Duodenal mucosa (tissue), 2 donors: ENCODE measurements around the gene NXNL2.

Experiments used
- H3K27ac ChIP-seq: one replicate; pipeline ENCODE4 v1.7.0; 2013; ENCODE audit warnings: low read depth, low read length
- H3K27me3 ChIP-seq, 2 donors: one replicate each; pipeline ENCODE4 v1.7.0; 2013; ENCODE audit warnings: low read length in 2 of 2, control low read depth in 1 of 2; ENCODE audit not compliant: insufficient read depth in 2 of 2, control insufficient read depth in 1 of 2
- H3K36me3 ChIP-seq, 2 donors: one replicate each; pipeline ENCODE4 v1.7.0; 2013; ENCODE audit warnings: low read length in 2 of 2, control low read depth in 1 of 2; ENCODE audit not compliant: insufficient read depth in 2 of 2, control insufficient read depth in 1 of 2
- H3K4me1 ChIP-seq, 2 donors: one replicate each; pipeline ENCODE4 v1.7.0; 2013; ENCODE audit warnings: low read length in 2 of 2, control low read depth in 1 of 2; ENCODE audit not compliant: insufficient read depth in 2 of 2, control insufficient read depth in 1 of 2
- H3K4me3 ChIP-seq, 2 donors: one replicate each; pipeline ENCODE4 v1.7.0; 2013; ENCODE audit warnings: low read length in 2 of 2, low read depth in 1 of 2
- H3K9ac ChIP-seq, 2 donors: one replicate each; pipeline ENCODE4 v1.7.0; 2013; ENCODE audit warnings: low read length in 2 of 2, low read depth in 1 of 2
- H3K9me3 ChIP-seq, 2 donors: one replicate each; pipeline ENCODE4 v1.7.0; 2013; ENCODE audit warnings: low read length in 2 of 2, control low read depth in 1 of 2; ENCODE audit not compliant: control insufficient read depth in 1 of 2

NXNL2 gene

DNA sequence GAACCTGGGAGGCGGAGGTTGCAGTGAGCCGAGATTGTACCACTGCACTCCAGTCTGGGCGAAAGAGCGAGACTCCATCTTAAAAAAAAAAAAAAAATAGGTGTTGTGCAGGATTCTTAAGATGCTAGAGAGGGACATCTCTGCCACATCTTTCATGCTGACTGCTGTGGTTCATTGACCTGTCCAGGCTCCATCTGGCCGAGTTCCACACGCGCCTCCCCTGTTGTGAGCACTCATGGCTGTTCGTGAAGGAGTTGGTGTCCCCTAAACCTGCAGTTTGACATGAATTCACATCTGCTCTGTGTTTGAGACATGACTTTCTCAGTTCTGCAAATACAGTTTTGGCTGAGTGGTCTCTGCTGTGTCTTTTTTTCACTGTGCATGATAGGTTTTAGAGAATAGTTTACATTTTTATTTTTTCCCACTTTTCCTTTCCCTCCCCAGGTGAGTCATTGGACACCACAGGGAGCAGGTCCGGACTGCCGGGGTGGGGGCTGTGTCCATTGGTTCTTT is 5.3 kb downstream of the NXNL2 start:
- H3K9me3 ChIP-seq: no peaks in the 10 kb centered on the region
- H3K27me3 ChIP-seq: peaks cover 24 to 36% of the 10 kb centered on the region in 2 donors
- no peak overlapping the region for H3K9ac ChIP-seq
- H3K4me1 ChIP-seq: peaks cover 9 to 10% of the 10 kb centered on the region in 2 donors
- H3K4me3 ChIP-seq: no peak overlapping the region
- H3K27ac ChIP-seq: no peak overlapping the region
- no peaks in the 10 kb centered on the region for H3K36me3 ChIP-seq

GRCh38 chr9:88544245-88544644 is 9.3 kb downstream of the NXNL2 start:
- Histone ChIP-seq H3K27me3 (peaks cover 2 to 5% of the 10 kb centered on the region in 2 donors), H3K4me3 (no peak overlapping the region), H3K27ac (no peak overlapping the region), H3K9me3 (peaks cover 0 to 3% of the 10 kb centered on the region in 2 donors), H3K4me1 (peaks cover 0 to 4% of the 10 kb centered on the region in 2 donors), H3K36me3 (no peaks in the 10 kb centered on the region), H3K9ac (no peak overlapping the region)

DNA sequence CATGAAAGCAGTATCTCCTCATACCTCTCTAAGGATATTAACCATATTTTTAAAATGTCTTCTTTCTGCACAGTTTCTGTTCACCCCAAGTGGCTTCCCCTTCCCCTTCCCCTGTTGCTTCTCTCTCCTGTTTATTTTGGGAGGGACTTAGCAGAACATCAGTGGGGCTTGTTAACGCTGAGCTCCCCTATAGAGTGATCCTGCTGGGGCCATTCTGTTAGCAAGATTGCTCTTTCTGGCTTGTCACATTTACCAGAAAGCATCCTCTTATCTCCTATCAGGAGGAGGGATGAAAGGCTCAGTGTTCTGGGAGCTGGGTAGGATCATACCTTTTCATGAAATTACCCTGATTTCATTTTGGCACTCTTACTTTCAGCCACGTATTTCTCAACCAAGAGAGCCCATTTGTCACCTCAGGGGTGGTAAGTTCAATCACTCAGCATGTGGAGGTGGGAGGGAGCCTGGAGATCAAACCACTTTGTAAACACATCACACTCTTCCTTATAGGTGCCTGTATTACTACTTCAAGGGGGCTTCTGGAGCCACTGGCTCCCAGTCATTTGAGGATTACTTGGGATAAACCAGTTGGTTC is 16.7 kb downstream of the NXNL2 start:
- H3K4me3 ChIP-seq: no peak overlapping the region
- H3K9me3 ChIP-seq: peaks cover 0 to 3% of the 10 kb centered on the region in 2 donors
- H3K27ac ChIP-seq: no peak overlapping the region
- no peaks in the 10 kb centered on the region for H3K36me3 ChIP-seq
- H3K9ac ChIP-seq: no peak overlapping the region
- H3K27me3 ChIP-seq: no peaks in the 10 kb centered on the region
- H3K4me1 ChIP-seq: no peaks in the 10 kb centered on the region

GRCh38 chr9:88553350-88553749 is 18.4 kb downstream of the NXNL2 start:
- Histone ChIP-seq H3K9ac (no peak overlapping the region), H3K27ac (no peak overlapping the region)

GRCh38 chr9:88555268-88555980 is 20.4 kb downstream of the NXNL2 start:
- H3K27me3 ChIP-seq: no peaks in the 10 kb centered on the region
- no peak overlapping the region for H3K4me3 ChIP-seq
- no peaks in the 10 kb centered on the region for H3K9me3 ChIP-seq
- H3K27ac ChIP-seq: no peak overlapping the region
- no peaks in the 10 kb centered on the region for H3K4me1 ChIP-seq
- no peak overlapping the region for H3K9ac ChIP-seq
- H3K36me3 ChIP-seq: no peaks in the 10 kb centered on the region

More at GRCh38 chr9:88553350-88553749, 18.4 kb downstream of the NXNL2 start:
- Histone ChIP-seq H3K4me1 (no peaks in the 10 kb centered on the region), H3K27me3 (no peaks in the 10 kb centered on the region), H3K9me3 (peaks cover 0 to 3% of the 10 kb centered on the region in 2 donors), H3K36me3 (no peaks in the 10 kb centered on the region), H3K4me3 (no peak overlapping the region)

DNA sequence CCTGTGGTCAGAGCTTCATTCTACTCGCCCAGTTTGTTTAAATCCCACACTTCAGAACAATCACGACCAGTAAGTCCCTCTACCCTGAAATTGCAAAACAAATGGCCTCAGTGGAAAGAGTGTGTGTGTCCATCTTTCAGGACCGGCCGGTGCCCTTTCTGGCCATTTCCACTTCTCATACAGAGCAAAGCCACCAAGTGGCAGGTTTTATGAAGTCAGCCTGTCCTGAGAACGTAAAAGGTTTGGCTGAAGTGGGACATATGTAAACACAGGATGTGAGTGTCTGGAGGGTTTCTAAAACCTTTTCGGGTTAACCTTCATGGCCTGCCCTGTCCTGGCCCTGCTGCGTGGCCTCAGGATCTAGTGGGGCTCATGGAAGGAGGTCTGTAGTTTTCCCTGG is 24.7 kb downstream of the NXNL2 start:
- Histone ChIP-seq H3K36me3 (no peaks in the 10 kb centered on the region), H3K9me3 (no peaks in the 10 kb centered on the region), H3K4me1 (no peaks in the 10 kb centered on the region), H3K9ac (no peak overlapping the region), H3K27ac (no peak overlapping the region), H3K27me3 (no peaks in the 10 kb centered on the region), H3K4me3 (no peak overlapping the region)

DNA sequence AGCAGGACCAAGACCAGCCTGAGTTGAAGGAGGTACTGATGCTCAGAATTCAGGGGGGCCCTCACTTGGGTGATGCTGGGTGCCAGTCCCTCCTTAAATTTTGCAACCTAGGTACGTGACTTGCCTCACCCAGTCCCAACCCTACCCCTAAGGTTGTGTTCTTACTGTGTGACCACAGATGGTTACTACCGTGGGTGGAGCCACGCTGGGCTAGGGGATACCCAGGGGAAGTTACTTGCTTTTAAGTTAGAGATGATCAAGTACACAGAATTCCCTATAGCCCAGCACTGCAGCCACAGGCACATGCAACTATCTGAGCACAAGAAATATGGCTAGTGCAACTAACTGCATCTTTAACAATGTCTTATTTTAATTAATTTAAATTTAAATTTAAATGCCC is 32.9 kb downstream of the NXNL2 start:
- H3K4me1 ChIP-seq: no peaks in the 10 kb centered on the region

GRCh38 chr9:88571419-88571818 is 36.4 kb downstream of the NXNL2 start:
- H3K27ac ChIP-seq: no peak overlapping the region
- H3K36me3 ChIP-seq: no peaks in the 10 kb centered on the region
- no peaks in the 10 kb centered on the region for H3K27me3 ChIP-seq
- H3K4me1 ChIP-seq: no peaks in the 10 kb centered on the region
- no peaks in the 10 kb centered on the region for H3K9me3 ChIP-seq
- no peak overlapping the region for H3K4me3 ChIP-seq
- H3K9ac ChIP-seq: no peak overlapping the region

More for the DNA sequence above, 32.9 kb downstream of the NXNL2 start:
- no peaks in the 10 kb centered on the region for H3K27me3 ChIP-seq
- no peak overlapping the region for H3K4me3 ChIP-seq
- no peaks in the 10 kb centered on the region for H3K9me3 ChIP-seq
- H3K36me3 ChIP-seq: no peaks in the 10 kb centered on the region
- no peak overlapping the region for H3K9ac ChIP-seq
- H3K27ac ChIP-seq: no peak overlapping the region

GRCh38 chr9:88572684-88573083 is 37.7 kb downstream of the NXNL2 start:
- H3K4me1 ChIP-seq: no peaks in the 10 kb centered on the region
- no peaks in the 10 kb centered on the region for H3K9me3 ChIP-seq
- no peaks in the 10 kb centered on the region for H3K36me3 ChIP-seq

GRCh38 chr9:88574953-88575352 is 40.0 kb downstream of the NXNL2 start:
- Histone ChIP-seq H3K36me3 (no peaks in the 10 kb centered on the region), H3K4me3 (no peak overlapping the region), H3K4me1 (peaks cover 0 to 5% of the 10 kb centered on the region in 2 donors), H3K9ac (no peak overlapping the region), H3K9me3 (no peaks in the 10 kb centered on the region), H3K27ac (no peak overlapping the region), H3K27me3 (peaks cover 0 to 4% of the 10 kb centered on the region in 2 donors)

More at GRCh38 chr9:88572684-88573083, 37.7 kb downstream of the NXNL2 start:
- Histone ChIP-seq H3K27ac (no peak overlapping the region), H3K27me3 (peaks cover 0 to 4% of the 10 kb centered on the region in 2 donors), H3K9ac (no peak overlapping the region), H3K4me3 (no peak overlapping the region)
